Coronary artery (tissue), 2 donors: ENCODE results near the gene LAMP2.
A peak's percentile ranks its signal among the peaks of the same experiment; 100 is the strongest.
"Not testable (repeated sequence)": the region's sequence is repeated elsewhere in the genome, so short reads cannot be mapped to it uniquely, and the experiment has no call there.

Experiments used
- DNase-seq: peaks from one replicate; pipeline ENCODE4 v3.0.0-alpha.2; 2017; ENCODE audit warnings: low spot score
- H3K27ac ChIP-seq, 2 donors: fragments of 200-600 bp; sonication (generic); one replicate each; pipeline ENCODE4 v1.5.1; 2016 to 2019
- H3K4me3 ChIP-seq: fragments of 200-600 bp; sonication (generic); 2 replicates; pipeline ENCODE4 v1.5.1; 2016; ENCODE audit warnings: mild to moderate bottlenecking, moderate library complexity
- CTCF ChIP-seq: fragments of 200-600 bp; sonication (generic); IDR thresholded peaks from one replicate; pipeline ENCODE4 v1.5.1; 2019; ENCODE audit warnings: antibody characterized with exemption

Gene LAMP2

GRCh38 chrX:120468825-120469525 is at the start of gene LAMP2:
LAMP2 (minus strand) TSS chrX:120469296; CDS start chrX:120469169, 127 bp downstream.
- peak within 1 kb of the TSS; percentile 67 to 83 for H3K27ac ChIP-seq
- DNase-seq = peak; percentile 92
- TF ChIP-seq CTCF = no peak
- peak within 1 kb of the TSS; percentile 73 for H3K4me3 ChIP-seq

GRCh38 chrX:120517936-120518335 is 48.8 kb upstream of the LAMP2 start:
- Histone ChIP-seq H3K4me3 (no peak overlapping the region), H3K27ac (no peak overlapping the region)
- TF ChIP-seq CTCF = no peak
- no peak for DNase-seq

- no peak for TF ChIP-seq CTCF
- no peak overlapping the region for H3K27ac ChIP-seq
- no peak overlapping the region for H3K4me3 ChIP-seq
- no peak for DNase-seq
Measured at GRCh38 chrX:120514236-120514635, 45.1 kb upstream of the LAMP2 start.

GRCh38 chrX:120512627-120513026 is 43.5 kb upstream of the LAMP2 start:
- Histone ChIP-seq H3K4me3 (no peak overlapping the region), H3K27ac (no peak overlapping the region)
- no peak for DNase-seq
- no peak for TF ChIP-seq CTCF

- no peak overlapping the region for H3K4me3 ChIP-seq
- no peak for DNase-seq
- TF ChIP-seq CTCF = no peak
- no peak overlapping the region for H3K27ac ChIP-seq
Measured at GRCh38 chrX:120512222-120512621, 43.1 kb upstream of the LAMP2 start.

GRCh38 chrX:120504569-120504968 is 35.5 kb upstream of the LAMP2 start:
- no peak overlapping the region for H3K4me3 ChIP-seq
- DNase-seq = no peak
- no peak overlapping the region for H3K27ac ChIP-seq
- no peak for TF ChIP-seq CTCF

GRCh38 chrX:120499301-120500072 is 30.4 kb upstream of the LAMP2 start:
- TF ChIP-seq CTCF = no peak
- DNase-seq = no peak
- Histone ChIP-seq H3K4me3 (no peak overlapping the region), H3K27ac (no peak overlapping the region)

GRCh38 chrX:120490119-120490518 is 21.0 kb upstream of the LAMP2 start:
- not testable (repeated sequence) for H3K4me3 ChIP-seq, H3K27ac ChIP-seq, DNase-seq
